Heart right ventricle (tissue), 16 donors: ENCODE measurements around the gene OR11G2. TPM values are rescaled to one million over a fixed set of nuclear protein-coding genes. Genes with fewer than 3 reads are reported as not detected.
"Not testable (repeated sequence)": the region's sequence is repeated elsewhere in the genome, so short reads cannot be mapped to it uniquely, and the experiment has no call there.

Experiments used
- ATAC-seq, 8 donors: fragments of 200-7000 bp; cut with Tn5 transposase; one replicate each; pipeline ENCODE4 v1.9.1; 2020; ENCODE audit warnings: mild to moderate bottlenecking in 8 of 8, moderate library complexity in 8 of 8, moderate number of reproducible peaks in 1 of 8
- DNase-seq, 2 donors: peaks; one replicate each; pipeline ENCODE4 v3.0.0-alpha.2; 2020
- H3K27ac ChIP-seq, 10 donors: fragments of 200-600 bp; sonication (generic) in 2 of 10; one replicate each; pipeline versions ENCODE4 v1.5.0 to v1.8.0; 2020 to 2022; ENCODE audit warnings: mild to moderate bottlenecking in 3 of 10
- H3K27me3 ChIP-seq, 7 donors: fragments of 200-600 bp; one replicate each; pipeline ENCODE4 v1.8.0; 2021 to 2022; ENCODE audit warnings: mild to moderate bottlenecking in 2 of 7
- H3K36me3 ChIP-seq, 9 donors: fragments of 200-600 bp; sonication (generic) in 1 of 9; one replicate each; pipeline versions ENCODE4 v1.5.0 to v1.8.0; 2020 to 2022; ENCODE audit warnings: mild to moderate bottlenecking in 2 of 9
- H3K4me1 ChIP-seq, 9 donors: fragments of 200-600 bp; sonication (generic) in 1 of 9; one replicate each; pipeline versions ENCODE4 v1.5.0 to v1.8.0; 2020 to 2022; ENCODE audit warnings: mild to moderate bottlenecking in 4 of 9
- H3K4me3 ChIP-seq, 10 donors: fragments of 200-600 bp; sonication (generic) in 2 of 10; one replicate each; pipeline versions ENCODE4 v1.5.0 to v1.8.0; 2020 to 2022; ENCODE audit warnings: mild to moderate bottlenecking in 7 of 10, moderate library complexity in 2 of 10
- H3K9me3 ChIP-seq, 11 donors: fragments of 200-600 bp in 10 of 11; sonication (generic) in 2 of 11; one replicate each; pipeline versions ENCODE4 v1.5.0 to v1.8.0; 2013 to 2022; ENCODE audit warnings: mild to moderate bottlenecking in 2 of 11, control low read depth in 1 of 11, moderate library complexity in 1 of 11
- WGBS, 2 donors: extraction: QIAGEN DNeasy Blood & Tissue Kit; methylation state at CpG; one replicate each; pipeline ENCODE4 v1.1.7; 2013; ENCODE audit warnings: inconsistent platforms in 1 of 2; 5-methylcytosine and 5-hydroxymethylcytosine counted together
- intact Hi-C, 10 donors: fragments of 100-400 bp; cut with DNase I; formaldehyde crosslinking; loops; one replicate each; pipeline versions ENCODE4 v1.11.1 to v1.14.2; 2022
- polyA plus RNA-seq, 2 donors: library from polyadenylated mRNA; stranded (reverse); fragments of 200-250 nt; gene quantifications; one replicate each; pipeline ENCODE4 v1.2.3, GENCODE V29; 2013
- total RNA-seq, 10 donors: library from RNA; stranded (reverse); fragmentation: NEBNext Ultra II Directional in 3 of 10; extraction: Animal tissue kit (Norgen Biotek cat#: 25700) in 3 of 10; gene quantifications; one replicate each; pipeline versions ENCODE4 v1.2.1 to v1.2.4, GENCODE V29; 2021 to 2023
- TF ChIP-seq, protein P1 (sequence below), 9 donors: fragments of 200-600 bp; sonication (generic) in 2 of 9; IDR thresholded peaks; one replicate each; pipeline versions ENCODE4 v1.5.0 to v1.8.0; 2021 to 2022; ENCODE audit warnings: antibody characterized with exemption in 9 of 9, mild to moderate bottlenecking in 5 of 9, moderate library complexity in 1 of 9
- donor health status: Arrhythmogenic right ventricular cardiomyopathy.
- donor health status: ischemic (EF 13 %, LVEDD 7.1; RV severe dilation, severe dysfunction).
- donor health status: healthy with polysubstance abuse.
- donor health status: DM: no; HTN: yes; CAD: no.
- donor health status: DM: no; HTN: no; CAD: no.
- donor health status: ischemic (EF 25% LVEDD 6.9; RV normal size, moderate dysfunction).
- donor health status: ischemic (EF 25% LVEDD 5.7; RV mildly dilated, moderate dysfunction).
- donor health status: healthy.
- donor health status: DM: yes; HTN: yes; CAD: no.
- donor health status: Ischemic cardiomyopathy.
- donor health status: ischemic (EF 35%, LVEDD 5.7; RV mildly dilated, moderate dysfunction).
- donor health status: nonischemic (EF 11% LVEDD 7.7; RV severe dilation, severe dysfunction).
- donor health status: DM: yes; HTN: yes; CAD: no.
- donor health status: PGD.
- donor health status: ischemic (EF 29% LVEDD 5.4; RV normal size, mild dysfunction).
- donor health status: nonischemic (EF 23%, LVEDD 6.1; RV moderate dilation, normal function).

Gene OR11G2
- total and polyA plus RNA-seq, 12 donors = not detected

- TF ChIP-seq, protein P1, sequence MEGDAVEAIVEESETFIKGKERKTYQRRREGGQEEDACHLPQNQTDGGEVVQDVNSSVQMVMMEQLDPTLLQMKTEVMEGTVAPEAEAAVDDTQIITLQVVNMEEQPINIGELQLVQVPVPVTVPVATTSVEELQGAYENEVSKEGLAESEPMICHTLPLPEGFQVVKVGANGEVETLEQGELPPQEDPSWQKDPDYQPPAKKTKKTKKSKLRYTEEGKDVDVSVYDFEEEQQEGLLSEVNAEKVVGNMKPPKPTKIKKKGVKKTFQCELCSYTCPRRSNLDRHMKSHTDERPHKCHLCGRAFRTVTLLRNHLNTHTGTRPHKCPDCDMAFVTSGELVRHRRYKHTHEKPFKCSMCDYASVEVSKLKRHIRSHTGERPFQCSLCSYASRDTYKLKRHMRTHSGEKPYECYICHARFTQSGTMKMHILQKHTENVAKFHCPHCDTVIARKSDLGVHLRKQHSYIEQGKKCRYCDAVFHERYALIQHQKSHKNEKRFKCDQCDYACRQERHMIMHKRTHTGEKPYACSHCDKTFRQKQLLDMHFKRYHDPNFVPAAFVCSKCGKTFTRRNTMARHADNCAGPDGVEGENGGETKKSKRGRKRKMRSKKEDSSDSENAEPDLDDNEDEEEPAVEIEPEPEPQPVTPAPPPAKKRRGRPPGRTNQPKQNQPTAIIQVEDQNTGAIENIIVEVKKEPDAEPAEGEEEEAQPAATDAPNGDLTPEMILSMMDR (IDR thresholded peaks at IDR 0.05) = no peak
- intact Hi-C loops = no loop called here
- H3K27me3 ChIP-seq = peaks cover 0 to 13% (median 0%) of the 10 kb centered on the region in 7 donors
- no peaks in the 10 kb centered on the region for H3K9me3 ChIP-seq
- DNase-seq (no peak), ATAC-seq (no peak)
- no peak overlapping the region for H3K4me3 ChIP-seq
- H3K27ac ChIP-seq = no peak overlapping the region
- H3K36me3 ChIP-seq = no peaks in the 10 kb centered on the region
- WGBS, 2 donors = 71 to 74% methylated on average over 3 of the region's 3 CpGs
- H3K4me1 ChIP-seq = no peaks in the 10 kb centered on the region
Observed at GRCh38 chr14:20191396-20191795, 700 bp downstream of the OR11G2 start.

GRCh38 chr14:20194101-20194500, 3.4 kb downstream of the OR11G2 start:
- no peak overlapping the region for H3K4me3 ChIP-seq
- no peaks in the 10 kb centered on the region for H3K4me1 ChIP-seq
- no peaks in the 10 kb centered on the region for H3K9me3 ChIP-seq
- no peak overlapping the region for H3K27ac ChIP-seq
- H3K27me3 ChIP-seq = peaks cover 0 to 15% (median 0%) of the 10 kb centered on the region in 7 donors
- TF ChIP-seq, protein P1 (IDR thresholded peaks at IDR 0.05) = no peak
- no peaks in the 10 kb centered on the region for H3K36me3 ChIP-seq
- intact Hi-C loops = no loop called here
- ATAC-seq = no peak
- DNase-seq = no peak

GRCh38 chr14:20195170-20195569, 4.5 kb downstream of the OR11G2 start:
- WGBS, 2 donors = 62 to 64% methylated on average over 6 of the region's 6 CpGs
- intact Hi-C loops, H3K4me1 ChIP-seq, H3K27ac ChIP-seq, H3K4me3 ChIP-seq, ATAC-seq, H3K36me3 ChIP-seq, H3K9me3 ChIP-seq, DNase-seq: not testable (repeated sequence)
- H3K27me3 ChIP-seq = peaks cover 0 to 23% (median 0%) of the 10 kb centered on the region in 7 donors

GRCh38 chr14:20195911-20196310, 5.2 kb downstream of the OR11G2 start:
- ATAC-seq = no peak
- 12 to 15% methylated on average over 2 of the region's 2 CpGs for WGBS, 2 donors
- TF ChIP-seq, protein P1 (IDR thresholded peaks at IDR 0.05) = no peak

GRCh38 chr14:20197459-20197858, 6.8 kb downstream of the OR11G2 start:
- no peak for DNase-seq
- TF ChIP-seq, protein P1 (IDR thresholded peaks at IDR 0.05) = no peak
- Histone ChIP-seq H3K9me3 (no peaks in the 10 kb centered on the region), H3K27ac (no peak overlapping the region), H3K27me3 (peaks cover 0 to 25% (median 0%) of the 10 kb centered on the region in 7 donors), H3K4me3 (no peak overlapping the region), H3K4me1 (no peaks in the 10 kb centered on the region), H3K36me3 (no peaks in the 10 kb centered on the region)
- intact Hi-C loops = no loop called here
- ATAC-seq = peak in 2 of 8 donors; percentile 24 to 35
- 68 to 73% methylated on average over 6 of the region's 6 CpGs for WGBS, 2 donors

More at GRCh38 chr14:20195911-20196310, 5.2 kb downstream of the OR11G2 start:
- Histone ChIP-seq H3K9me3 (no peaks in the 10 kb centered on the region), H3K27me3 (peaks cover 0 to 23% (median 0%) of the 10 kb centered on the region in 7 donors), H3K4me1 (no peaks in the 10 kb centered on the region), H3K27ac (no peak overlapping the region), H3K4me3 (no peak overlapping the region), H3K36me3 (no peaks in the 10 kb centered on the region)
- intact Hi-C loops = no loop called here
- DNase-seq = no peak
